ENCODE results near the gene MACROD2. TPM values are rescaled to one million over a fixed set of nuclear protein-coding genes. Genes with fewer than 3 reads are reported as not detected.

The MACROD2 gene
- total RNA-seq, 4 donors from 2014 or later: 2.1 to 28.1 (median 12.6) TPM

GRCh38 chr20:15507151-15507550, 1511.8 kb downstream of the MACROD2 start:
- Histone ChIP-seq H3K27ac (no peak overlapping the region), H3K36me3 (no peaks in the 10 kb centered on the region), H3K9me3 (no peaks in the 10 kb centered on the region), H3K4me3 (no peak overlapping the region), H3K4me1 (no peaks in the 10 kb centered on the region), H3K27me3 (no peaks in the 10 kb centered on the region)
- no peak for DNase-seq
- no peak for TF ChIP-seq POLR2A (IDR thresholded peaks at IDR 0.05)
- no peak for TF ChIP-seq CTCF (IDR thresholded peaks at IDR 0.05)
- intact Hi-C loops (cut with DNase I; ENCODE audit: low total_unique reads): no loop called here

- DNase-seq: no peak
- H3K27me3 ChIP-seq: no peaks in the 10 kb centered on the region
- H3K9me3 ChIP-seq: no peaks in the 10 kb centered on the region
- no peaks in the 10 kb centered on the region for H3K4me1 ChIP-seq
- H3K27ac ChIP-seq: no peak overlapping the region
- H3K36me3 ChIP-seq: no peaks in the 10 kb centered on the region
- no peak for TF ChIP-seq CTCF (IDR thresholded peaks at IDR 0.05)
- TF ChIP-seq POLR2A (IDR thresholded peaks at IDR 0.05): no peak
- intact Hi-C loops (cut with DNase I; ENCODE audit: low total_unique reads): no loop called here
- no peak overlapping the region for H3K4me3 ChIP-seq
Observed at GRCh38 chr20:15511551-15511950, 1516.2 kb downstream of the MACROD2 start.

GRCh38 chr20:15512916-15513315, 1517.6 kb downstream of the MACROD2 start:
- DNase-seq: no peak

GRCh38 chr20:15515691-15516090, 1520.4 kb downstream of the MACROD2 start:
- H3K27ac ChIP-seq: no peak overlapping the region
- H3K27me3 ChIP-seq: no peaks in the 10 kb centered on the region
- intact Hi-C loops (cut with DNase I; ENCODE audit: low total_unique reads): no loop called here
- DNase-seq: no peak
- no peaks in the 10 kb centered on the region for H3K36me3 ChIP-seq
- TF ChIP-seq CTCF (IDR thresholded peaks at IDR 0.05) (no peak), POLR2A (IDR thresholded peaks at IDR 0.05) (no peak)
- H3K9me3 ChIP-seq: no peaks in the 10 kb centered on the region
- no peak overlapping the region for H3K4me3 ChIP-seq
- no peaks in the 10 kb centered on the region for H3K4me1 ChIP-seq

More at GRCh38 chr20:15512916-15513315, 1517.6 kb downstream of the MACROD2 start:
- H3K4me1 ChIP-seq: no peaks in the 10 kb centered on the region
- no peaks in the 10 kb centered on the region for H3K9me3 ChIP-seq
- TF ChIP-seq POLR2A (IDR thresholded peaks at IDR 0.05) (no peak), CTCF (IDR thresholded peaks at IDR 0.05) (no peak)
- H3K36me3 ChIP-seq: no peaks in the 10 kb centered on the region
- intact Hi-C loops (cut with DNase I; ENCODE audit: low total_unique reads): no loop called here
- no peak overlapping the region for H3K4me3 ChIP-seq
- H3K27me3 ChIP-seq: no peaks in the 10 kb centered on the region
- no peak overlapping the region for H3K27ac ChIP-seq

GRCh38 chr20:15520930-15521524, 1525.7 kb downstream of the MACROD2 start:
- Histone ChIP-seq H3K27me3 (no peaks in the 10 kb centered on the region), H3K36me3 (no peaks in the 10 kb centered on the region), H3K27ac (no peak overlapping the region), H3K9me3 (no peaks in the 10 kb centered on the region), H3K4me3 (no peak overlapping the region), H3K4me1 (no peaks in the 10 kb centered on the region)
- TF ChIP-seq CTCF (IDR thresholded peaks at IDR 0.05) (no peak), POLR2A (IDR thresholded peaks at IDR 0.05) (no peak)
- intact Hi-C loops (cut with DNase I; ENCODE audit: low total_unique reads): no loop called here
- no peak for DNase-seq

All from uterus (tissue), 4 donors.